H1 (cell line): ENCODE results near the gene NAV2. TPM values are rescaled to one million over a fixed set of nuclear protein-coding genes. Genes with fewer than 3 reads are reported as not detected.

Source experiments
- CTCF ChIA-PET: fragments of 300-600 bp; sonication (Branson Sonifier 250); formaldehyde crosslinking; loops from one replicate; lab custom pipeline; 2021; ENCODE audit not compliant: partially characterized antibody; lab: Charles Lee
- POLR2A ChIA-PET: fragments of 300-600 bp; sonication (Branson Sonifier 250); formaldehyde crosslinking; loops from one replicate; lab custom pipeline; 2021; ENCODE audit warnings: inconsistent platforms; ENCODE audit not compliant: partially characterized antibody; lab: Charles Lee
- DNase-seq, 2 experiments: peaks; one replicate each; pipeline versions ENCODE4 v3.0.0 to v3.0.0-alpha.2; 2010 to 2022; ENCODE audit warnings: low spot score in 2 of 2, low read depth in 1 of 2, mixed read lengths in 1 of 2
- FAIRE-seq: peaks from 2 replicates; lab custom pipeline; 2011; peaks lifted over from hg19 to GRCh38; lab: Jason Lieb, UNC
- H2AFZ ChIP-seq: 2 replicates; pipeline ENCODE4 v1.8.1; 2012; ENCODE audit warnings: low read length, inconsistent platforms
- H2AK5ac ChIP-seq: 2 replicates; pipeline ENCODE4 v1.6.1; 2013; ENCODE audit warnings: low read depth, low read length
- H2BK120ac ChIP-seq: replicated peaks from 2 replicates; pipeline ENCODE3; 2013; ENCODE audit warnings: low read depth, low read length, inconsistent platforms
- H2BK12ac ChIP-seq: 2 replicates; pipeline ENCODE4 v1.6.1; 2013; ENCODE audit warnings: low read depth, low read length
- H2BK15ac ChIP-seq: 2 replicates; pipeline ENCODE4 v1.6.1; 2013; ENCODE audit warnings: low read length
- H2BK20ac ChIP-seq: 2 replicates; pipeline ENCODE4 v1.6.1; 2013; ENCODE audit warnings: low read length
- H2BK5ac ChIP-seq: 2 replicates; pipeline ENCODE4 v1.6.1; 2013; ENCODE audit warnings: low read depth, low read length
- H3K14ac ChIP-seq: 2 replicates; pipeline ENCODE4 v1.6.1; 2013; ENCODE audit warnings: inconsistent platforms; ENCODE audit not compliant: insufficient read length
- H3K18ac ChIP-seq: 2 replicates; pipeline ENCODE4 v1.6.1; 2013; ENCODE audit warnings: low read length; ENCODE audit errors: extremely low read depth
- H3K23ac ChIP-seq: 2 replicates; pipeline ENCODE4 v1.6.1; 2013; ENCODE audit warnings: inconsistent platforms; ENCODE audit not compliant: insufficient read length
- H3K23me2 ChIP-seq: 2 replicates; pipeline ENCODE4 v1.6.1; 2013; ENCODE audit warnings: low read depth, low read length
- H3K27ac ChIP-seq: 2 replicates; pipeline ENCODE4 v1.6.1; 2011; ENCODE audit warnings: low read depth, low read length, inconsistent platforms
- H3K27me3 ChIP-seq, 4 experiments: replicated peaks in 1 of 4; 1 replicate in 1 of 4; 2 replicates in 3 of 4; pipeline versions ENCODE4 v1.6.1 to v1.8.1; 2011 to 2013; ENCODE audit warnings: low read length in 3 of 4, mild to moderate bottlenecking in 3 of 4, inconsistent platforms in 2 of 4, mixed read lengths in 2 of 4, moderate library complexity in 1 of 4; ENCODE audit not compliant: control insufficient read depth in 3 of 4, insufficient read depth in 3 of 4; ENCODE audit errors: extremely low read depth in 1 of 4
- H3K36me3 ChIP-seq, 4 experiments: 2 replicates each; pipeline versions ENCODE4 v1.6.1 to v1.8.1; 2011 to 2013; ENCODE audit warnings: mild to moderate bottlenecking in 4 of 4, low read length in 3 of 4, moderate library complexity in 2 of 4, control low read depth in 1 of 4, inconsistent platforms in 1 of 4; ENCODE audit not compliant: insufficient read depth in 4 of 4, control insufficient read depth in 2 of 4
- H3K4ac ChIP-seq: replicated peaks from 2 replicates; pipeline ENCODE3; 2013; ENCODE audit warnings: low read length, low read depth, mixed read lengths, inconsistent platforms; ENCODE audit not compliant: insufficient read length
- H3K4me1 ChIP-seq, 4 experiments: replicated peaks in 1 of 4; 1 replicate in 1 of 4; 2 replicates in 3 of 4; pipeline versions ENCODE4 v1.6.1 to v1.8.1; 2011 to 2013; ENCODE audit warnings: low read length in 3 of 4, inconsistent platforms in 2 of 4, mixed read lengths in 1 of 4; ENCODE audit not compliant: insufficient read depth in 4 of 4, control insufficient read depth in 3 of 4
- H3K4me2 ChIP-seq, 2 experiments: 2 replicates each; pipeline versions ENCODE4 v1.6.1 to v1.8.1; 2011 to 2013; ENCODE audit warnings: low read depth in 2 of 2, low read length in 2 of 2, control low read depth in 1 of 2, inconsistent platforms in 1 of 2, mild to moderate bottlenecking in 1 of 2; ENCODE audit not compliant: insufficient read depth in 1 of 2
- H3K4me3 ChIP-seq, 4 experiments: fragments of 200-600, 300-600 bp in 1 of 4; sonication (generic), shearing (Covaris generic), sonication (Bioruptor Twin) in 1 of 4; 2 replicates each; pipeline versions ENCODE4 v1.5.1 to v1.8.1; 2011 to 2016; ENCODE audit warnings: low read length in 4 of 4, low read depth in 3 of 4, control low read depth in 2 of 4, inconsistent platforms in 2 of 4, mild to moderate bottlenecking in 2 of 4, mixed read lengths in 1 of 4, moderate library complexity in 1 of 4; ENCODE audit not compliant: insufficient read depth in 2 of 4; ENCODE audit errors: extremely low read depth in 1 of 4
- H3K56ac ChIP-seq: replicated peaks from 2 replicates; pipeline ENCODE3; 2013; ENCODE audit warnings: low read depth, mild to moderate bottlenecking, mixed read lengths, low read length, inconsistent platforms; ENCODE audit not compliant: insufficient read length
- H3K79me1 ChIP-seq: 2 replicates; pipeline ENCODE4 v1.6.1; 2013; ENCODE audit warnings: low read depth, low read length, control low read depth
- H3K79me2 ChIP-seq, 2 experiments: 2 replicates each; pipeline versions ENCODE4 v1.6.1 to v1.8.1; 2012 to 2013; ENCODE audit warnings: low read length in 2 of 2, mild to moderate bottlenecking in 2 of 2, inconsistent platforms in 1 of 2; ENCODE audit not compliant: insufficient read depth in 2 of 2, control insufficient read depth in 1 of 2
- H3K9ac ChIP-seq, 4 experiments: replicated peaks in 1 of 4; 1 replicate in 1 of 4; 2 replicates in 3 of 4; pipeline versions ENCODE4 v1.6.1 to v1.8.1; 2011 to 2013; ENCODE audit warnings: low read depth in 3 of 4, low read length in 3 of 4, control low read depth in 2 of 4, mild to moderate bottlenecking in 2 of 4, moderate library complexity in 2 of 4, inconsistent platforms in 1 of 4; ENCODE audit errors: extremely low read depth in 1 of 4
- H3K9me3 ChIP-seq, 2 experiments: 2 replicates each; pipeline versions ENCODE4 v1.6.1 to v1.8.1; 2012 to 2013; ENCODE audit warnings: mild to moderate bottlenecking in 2 of 2, moderate library complexity in 2 of 2, control low read depth in 1 of 2, inconsistent platforms in 1 of 2, low read depth in 1 of 2, low read length in 1 of 2, mixed read lengths in 1 of 2; ENCODE audit not compliant: insufficient read depth in 2 of 2
- H4K20me1 ChIP-seq, 2 experiments: replicated peaks in 1 of 2; 2 replicates each; pipeline versions ENCODE3 to v1.8.1; 2011 to 2013; ENCODE audit warnings: inconsistent platforms in 2 of 2, low read length in 2 of 2, mild to moderate bottlenecking in 1 of 2; ENCODE audit not compliant: insufficient read depth in 2 of 2, control insufficient read depth in 1 of 2
- H4K5ac ChIP-seq: 2 replicates; pipeline ENCODE4 v1.6.1; 2013; ENCODE audit warnings: low read length, low read depth, mixed read lengths, inconsistent platforms; ENCODE audit not compliant: insufficient read length
- H4K8ac ChIP-seq: 2 replicates; pipeline ENCODE4 v1.8.0; 2013; ENCODE audit warnings: mild to moderate bottlenecking, moderate library complexity, low read length, inconsistent platforms; ENCODE audit not compliant: insufficient read depth; ENCODE audit errors: extremely low read depth
- H4K91ac ChIP-seq: replicated peaks from 2 replicates; pipeline ENCODE3; 2013; ENCODE audit warnings: low read length, mixed read lengths, inconsistent platforms; ENCODE audit not compliant: insufficient read length
- BACH1 ChIP-seq: IDR thresholded peaks from 2 replicates; pipeline ENCODE4 v1.6.1; 2012; ENCODE audit warnings: low read length, improper control_type of control experiment
- CBX8 ChIP-seq: fragments of 300-800, 300-1000 bp; sonication (generic); IDR thresholded peaks from 2 replicates; pipeline ENCODE4 v1.7.1; 2016; ENCODE audit warnings: low read depth, low read length, borderline replicate concordance
- CHD2 ChIP-seq: IDR thresholded peaks from 2 replicates; pipeline ENCODE4 v1.6.1; 2012; ENCODE audit warnings: low read length, improper control_type of control experiment
- CTCF ChIP-seq, 3 experiments: IDR thresholded peaks; 1 replicate in 2 of 3; 2 replicates in 1 of 3; pipeline versions ENCODE4 v1.5.1 to v1.6.1; 2011; ENCODE audit warnings: low read length in 3 of 3, mild to moderate bottlenecking in 3 of 3, inconsistent platforms in 2 of 3, low read depth in 1 of 3, moderate library complexity in 1 of 3; ENCODE audit not compliant: insufficient read depth in 1 of 3; ENCODE audit errors: control extremely low read depth in 1 of 3
- KDM1A ChIP-seq: fragments of 200-600, 300-600 bp; sonication (generic); IDR thresholded peaks from 2 replicates; pipeline ENCODE4 v1.7.1; 2016; ENCODE audit warnings: mild to moderate bottlenecking, low read length, borderline replicate concordance
- KDM4A ChIP-seq: IDR thresholded peaks from one replicate; pipeline ENCODE4 v1.7.1; 2012; ENCODE audit warnings: low read depth, mild to moderate bottlenecking, moderate library complexity, low read length, inconsistent platforms; ENCODE audit not compliant: severe bottlenecking
- KDM5A ChIP-seq: fragments of 200-600 bp; IDR thresholded peaks from 2 replicates; pipeline ENCODE4 v1.7.1; 2012; ENCODE audit warnings: mild to moderate bottlenecking, low read length, inconsistent platforms, mixed read lengths
- NRF1 ChIP-seq: IDR thresholded peaks from 2 replicates; pipeline ENCODE4 v1.6.1; 2011; ENCODE audit warnings: mild to moderate bottlenecking, low read depth, low read length, improper control_type of control experiment
- POLR2A ChIP-seq, 2 experiments: IDR thresholded peaks; 1 replicate in 1 of 2; 2 replicates in 1 of 2; pipeline ENCODE4 v1.6.1; 2011; ENCODE audit warnings: low read depth in 2 of 2, low read length in 2 of 2, mild to moderate bottlenecking in 2 of 2; ENCODE audit errors: control extremely low read depth in 1 of 2
- POU5F1 ChIP-seq: IDR thresholded peaks from 2 replicates; pipeline ENCODE4 v1.6.1; 2011; ENCODE audit warnings: low read depth, mild to moderate bottlenecking, low read length, moderate library complexity
- SRF ChIP-seq: IDR thresholded peaks from 2 replicates; pipeline ENCODE4 v1.6.1; 2011; ENCODE audit warnings: mild to moderate bottlenecking, low read depth, low read length, moderate library complexity
- SUZ12 ChIP-seq: fragments of 200-600 bp; sonication (generic); IDR thresholded peaks from 2 replicates; pipeline ENCODE4 v1.6.1; 2012; ENCODE audit warnings: mild to moderate bottlenecking, inconsistent platforms, low read length, moderate library complexity, mixed read lengths
- polyA plus RNA-seq, 7 experiments: library from polyadenylated mRNA; depleted of rRNA in 3 of 7; stranded (reverse) in 5 of 7; unstranded in 2 of 7; fragments of >200 nt in 5 of 7; fragments of 200-250 nt in 2 of 7; gene quantifications; 1 replicate in 5 of 7; 2 replicates in 1 of 7; 4 replicates in 1 of 7; pipeline versions ENCODE4 v1.2.1 to v1.2.3, GENCODE V29; 2011 to 2013; ENCODE audit warnings: missing spikeins in 2 of 7, mixed read lengths in 2 of 7
- total RNA-seq: library from RNA; stranded (reverse); fragmentation: NEBNext Ultra II Directional; extraction: Animal tissue kit (Norgen Biotek cat#: 25700); gene quantifications from 2 replicates; pipeline ENCODE4 v1.2.1, GENCODE V29; 2021

The NAV2 gene
- total and polyA plus RNA-seq, 2 of the 8 experiments (the other 6 are each of a cell fraction or from before 2014, with no cell fraction given): 35.6 to 73.6 TPM

- H3K4me2 ChIP-seq: no peak overlapping the region
- H3K23me2 ChIP-seq: no peaks in the 10 kb centered on the region
- no peak overlapping the region for H3K4ac ChIP-seq
- peaks cover 0 to 2% of the 10 kb centered on the region in 2 experiments for H4K20me1 ChIP-seq
- no peak overlapping the region for H4K91ac ChIP-seq
- no peak overlapping the region for H2BK120ac ChIP-seq
- TF ChIP-seq NRF1: no peak
- no peak for TF ChIP-seq POU5F1
- TF ChIP-seq KDM5A: no peak
- no peak for TF ChIP-seq KDM4A
- TF ChIP-seq BACH1: no peak
- no peak for TF ChIP-seq POLR2A (IDR thresholded peaks at IDR 0.05; ENCODE audit: control extremely low read depth in 1 of 2, low read depth in 2 of 2, low read length in 2 of 2)
- no peak for TF ChIP-seq KDM1A
- TF ChIP-seq SUZ12: no peak
- TF ChIP-seq CBX8: no peak
- no peak for TF ChIP-seq CTCF (IDR thresholded peaks at IDR 0.05; ENCODE audit: control extremely low read depth in 1 of 3, insufficient read depth in 1 of 3, low read depth in 1 of 3, low read length in 3 of 3)
- no peak for TF ChIP-seq CHD2
- no peak for TF ChIP-seq SRF
- no peak overlapping the region for H3K27ac ChIP-seq
- H4K5ac ChIP-seq: no peak overlapping the region
- FAIRE-seq: no peak
- no peak overlapping the region for H3K14ac ChIP-seq
- no peak overlapping the region for H3K18ac ChIP-seq
- no peak overlapping the region for H2AK5ac ChIP-seq
- no peak overlapping the region for H3K4me3 ChIP-seq
- no peaks in the 10 kb centered on the region; a peak in 1 of 7 replicates for H3K4me1 ChIP-seq
- ChIA-PET POLR2A (no interaction called here), CTCF (interaction anchor here (1.3 to 2.5 kb wide), 2 partner anchors 22 kb away, joined by 4 to 7 read pairs; no protein-coding TSS in a partner anchor)
- H3K56ac ChIP-seq: no peak overlapping the region
- H2BK5ac ChIP-seq: no peak overlapping the region
- no peak overlapping the region for H3K23ac ChIP-seq
- H3K9ac ChIP-seq: no peak overlapping the region
- no peak overlapping the region for H4K8ac ChIP-seq
- H3K9me3 ChIP-seq: no peaks in the 10 kb centered on the region
- no peaks in the 10 kb centered on the region; the same call in 1 of the 2 replicates for H3K79me1 ChIP-seq
- H3K79me2 ChIP-seq: no peaks in the 10 kb centered on the region; a peak in 1 of 4 replicates
- no peak overlapping the region for H2AFZ ChIP-seq
- H3K36me3 ChIP-seq: peaks cover 12 to 44% (median 34%) of the 10 kb centered on the region in 4 experiments
- no peak overlapping the region for H2BK12ac ChIP-seq
- DNase-seq: no peak
- H3K27me3 ChIP-seq: no peaks in the 10 kb centered on the region
- no peak overlapping the region for H2BK20ac ChIP-seq
- H2BK15ac ChIP-seq: no peak overlapping the region
Observed at GRCh38 chr11:19881177-19881576, 168.5 kb downstream of the NAV2 start.
